ENCODE results near the gene GALP. TPM values are rescaled to one million over a fixed set of nuclear protein-coding genes. Genes with fewer than 3 reads are reported as not detected.
"Not testable (repeated sequence)": the region's sequence is repeated elsewhere in the genome, so short reads cannot be mapped to it uniquely, and the experiment has no call there.

Gene GALP
- total RNA-seq, 1 experiment from 2014 or later = not detected

- no peak overlapping the region for H3K4me3 ChIP-seq
- no peak for DNase-seq (ENCODE audit: low read depth in 1 of 2, low spot score in 2 of 2)
- H3K36me3 ChIP-seq = no peaks in the 10 kb centered on the region
Observed at GRCh38 chr19:56218961-56219360, 43.2 kb downstream of the GALP start.

GRCh38 chr19:56221442-56221841, 45.6 kb downstream of the GALP start:
- not testable (repeated sequence) for H3K4me1 ChIP-seq (replicated peaks); H3K27me3 ChIP-seq (replicated peaks); H3K27ac ChIP-seq; H3K9me3 ChIP-seq (replicated peaks); H3K4me3 ChIP-seq; H3K36me3 ChIP-seq; DNase-seq (ENCODE audit: low read depth in 1 of 2, low spot score in 2 of 2)

More at GRCh38 chr19:56218961-56219360, 43.2 kb downstream of the GALP start:
- H3K27ac ChIP-seq = no peak overlapping the region
- H3K4me1 ChIP-seq (replicated peaks) = no peaks in the 10 kb centered on the region
- H3K27me3 ChIP-seq (replicated peaks) = no peaks in the 10 kb centered on the region
- H3K9me3 ChIP-seq (replicated peaks) = peaks cover 6% of the 10 kb centered on the region; the same call in 1 of the 2 replicates

- no peaks in the 10 kb centered on the region for H3K27me3 ChIP-seq (replicated peaks)
- peaks cover 6% of the 10 kb centered on the region; the same call in 1 of the 2 replicates for H3K9me3 ChIP-seq (replicated peaks)
- H3K27ac ChIP-seq = no peak overlapping the region
- H3K4me1 ChIP-seq (replicated peaks) = no peaks in the 10 kb centered on the region
- no peak for DNase-seq (ENCODE audit: low read depth in 1 of 2, low spot score in 2 of 2)
- H3K36me3 ChIP-seq = no peaks in the 10 kb centered on the region
- H3K4me3 ChIP-seq = no peak overlapping the region
Observed at GRCh38 chr19:56221851-56222250, 46.0 kb downstream of the GALP start.

- Histone ChIP-seq H3K27ac (no peak overlapping the region), H3K4me1 (replicated peaks) (no peaks in the 10 kb centered on the region), H3K27me3 (replicated peaks) (no peaks in the 10 kb centered on the region), H3K36me3 (no peaks in the 10 kb centered on the region), H3K9me3 (replicated peaks) (peaks cover 2% of the 10 kb centered on the region; the same call in 1 of the 2 replicates), H3K4me3 (no peak overlapping the region)
- no peak for DNase-seq (ENCODE audit: low read depth in 1 of 2, low spot score in 2 of 2)
Observed at GRCh38 chr19:56222901-56223300, 47.1 kb downstream of the GALP start.

- DNase-seq (ENCODE audit: low read depth in 1 of 2, low spot score in 2 of 2) = no peak
- Histone ChIP-seq H3K4me1 (replicated peaks) (no peaks in the 10 kb centered on the region), H3K4me3 (no peak overlapping the region), H3K36me3 (no peaks in the 10 kb centered on the region), H3K27me3 (replicated peaks) (no peaks in the 10 kb centered on the region), H3K9me3 (replicated peaks) (peaks cover 2% of the 10 kb centered on the region; the same call in 1 of the 2 replicates), H3K27ac (no peak overlapping the region)
Observed at GRCh38 chr19:56223481-56223880, 47.7 kb downstream of the GALP start.

Other genes with a start within 250 kb of the GALP start
- gene NLRP13, start 243.7 kb upstream of the GALP start, total RNA-seq (2014; rRNA removed; shearing (Covaris generic)) = not detected in 2 replicates
- not detected in 2 replicates for gene NLRP8, start 228.2 kb upstream of the GALP start, total RNA-seq (2014; rRNA removed; shearing (Covaris generic))
- gene NLRP5, start 189.2 kb upstream of the GALP start, total RNA-seq (2014; rRNA removed; shearing (Covaris generic)) = not detected in 2 replicates
- gene ZNF787, start 54.7 kb upstream of the GALP start, total RNA-seq (2014; rRNA removed; shearing (Covaris generic)) = 20.0 and 26.2 TPM in 2 replicates
- gene ZNF444, start 34.7 kb upstream of the GALP start, total RNA-seq (2014; rRNA removed; shearing (Covaris generic)) = 23.4 and 36.1 TPM in 2 replicates
- gene ZSCAN5B, start 21.8 kb downstream of the GALP start, total RNA-seq (2014; rRNA removed; shearing (Covaris generic)) = not detected in 2 replicates
- not detected in 2 replicates for gene ZSCAN5C, start 26.3 kb downstream of the GALP start, total RNA-seq (2014; rRNA removed; shearing (Covaris generic))
- gene EDDM13, start 96.7 kb downstream of the GALP start, total RNA-seq (2014; rRNA removed; shearing (Covaris generic)) = not detected in 2 replicates
- 9.7 TPM in 1 of 2 replicates, not detected in the other for gene ZSCAN5A, start 138.8 kb downstream of the GALP start, total RNA-seq (2014; rRNA removed; shearing (Covaris generic))
- gene ZNF582, start 217.5 kb downstream of the GALP start, total RNA-seq (2014; rRNA removed; shearing (Covaris generic)) = 0.87 TPM in 1 of 2 replicates, not detected in the other
- 1.9 and 14.0 TPM in 2 replicates for gene ZNF583, start 228.3 kb downstream of the GALP start, total RNA-seq (2014; rRNA removed; shearing (Covaris generic))